HG02981 (cell line): ENCODE measurements around the gene GOLGA6L4.
"Not testable (repeated sequence)": the region's sequence is repeated elsewhere in the genome, so short reads cannot be mapped to it uniquely, and the experiment has no call there.

ENCODE experiments used
- ATAC-seq: cut with Tn5 transposase; IDR thresholded peaks from one replicate; pipeline ENCODE4 v1.9.1; 2021; ENCODE audit warnings: mild to moderate bottlenecking, moderate library complexity; ENCODE audit not compliant: unreplicated experiment

Gene GOLGA6L4, protein sequence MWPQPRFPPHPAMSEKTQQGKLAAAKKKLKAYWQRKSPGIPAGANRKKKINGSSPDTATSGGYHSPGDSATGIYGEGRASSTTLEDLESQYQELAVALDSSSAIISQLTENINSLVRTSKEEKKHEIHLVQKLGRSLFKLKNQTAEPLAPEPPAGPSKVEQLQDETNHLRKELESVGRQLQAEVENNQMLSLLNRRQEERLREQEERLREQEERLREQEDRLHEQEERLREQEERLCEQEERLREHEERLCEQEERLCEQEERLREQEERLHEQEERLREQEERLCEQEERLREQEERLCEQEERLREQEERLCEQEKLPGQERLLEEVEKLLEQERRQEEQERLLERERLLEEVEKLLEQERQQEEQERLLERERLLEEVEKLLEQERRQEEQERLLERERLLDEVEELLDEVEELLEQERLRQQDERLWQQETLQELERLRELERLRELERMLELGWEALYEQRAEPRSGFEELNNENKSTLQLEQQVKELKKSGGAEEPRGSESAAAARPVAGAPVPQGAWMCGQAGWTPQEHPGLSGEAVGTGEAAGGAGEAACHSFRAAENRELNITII

DNA sequence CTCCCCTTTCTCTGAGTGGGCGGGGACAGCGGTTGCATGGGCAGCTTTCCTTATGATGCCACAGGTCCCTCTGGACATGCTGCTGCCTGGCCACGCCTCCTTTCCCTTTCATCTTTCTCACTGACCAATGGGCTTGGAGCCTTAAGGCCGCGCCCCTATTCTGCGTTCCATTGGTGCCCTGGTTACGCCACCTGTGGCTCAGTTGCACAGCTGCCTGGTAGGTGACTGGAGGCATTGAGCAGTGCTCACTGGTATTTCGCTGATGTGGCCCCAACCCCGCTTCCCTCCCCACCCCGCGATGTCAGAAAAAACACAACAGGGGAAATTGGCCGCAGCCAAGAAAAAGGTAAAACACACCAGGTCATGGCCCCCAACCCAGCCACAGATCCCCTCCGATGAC lies at the start of gene GOLGA6L4:
Gene GOLGA6L4 (plus strand): TSS at position 201 of the 400 bp plus-strand sequence. CDS start 62 bp downstream, at position 263.
- ATAC-seq: not testable (repeated sequence)

DNA sequence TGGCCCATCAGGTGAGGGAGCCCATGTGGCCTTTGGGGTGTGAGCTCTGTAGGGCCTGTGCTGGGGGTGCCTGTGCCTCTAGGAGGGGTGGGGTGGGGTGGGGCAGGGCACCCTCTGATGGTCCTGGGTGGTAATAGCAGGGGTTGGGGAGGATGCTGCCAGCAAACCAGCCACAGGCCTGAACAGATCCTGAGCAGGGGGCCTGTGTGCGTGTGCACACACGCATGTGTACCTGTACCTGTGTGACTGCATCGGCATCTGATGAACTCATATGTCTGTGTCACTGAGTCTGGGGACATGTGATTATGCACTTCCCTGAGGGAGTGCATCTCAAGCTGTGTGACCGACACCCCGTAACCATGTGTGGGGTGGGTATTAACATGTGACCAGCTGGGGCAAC lies 42.6 kb upstream of the GOLGA6L4 start:
- not testable (repeated sequence) for ATAC-seq

DNA sequence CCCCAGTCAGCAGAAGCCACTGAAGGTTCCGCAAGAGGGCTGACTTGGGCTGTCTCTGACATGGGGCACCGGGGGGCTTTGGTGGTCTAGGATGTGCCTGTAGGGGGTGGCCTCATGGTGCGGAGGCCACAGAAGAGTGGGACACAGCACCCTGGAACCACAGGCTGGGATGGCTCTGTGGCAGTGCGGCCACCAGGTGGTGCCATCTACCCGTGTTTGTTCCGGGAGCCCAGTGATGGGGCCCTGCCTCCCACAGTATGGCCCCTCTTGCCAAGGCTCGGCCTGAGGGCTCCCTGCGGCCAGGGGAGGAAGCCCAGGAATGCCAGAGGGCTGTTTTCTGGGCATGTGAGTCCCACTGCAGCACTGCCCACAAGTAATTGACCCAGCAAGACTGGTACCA lies 40.0 kb upstream of the GOLGA6L4 start:
- peak; percentile 86 for ATAC-seq

DNA sequence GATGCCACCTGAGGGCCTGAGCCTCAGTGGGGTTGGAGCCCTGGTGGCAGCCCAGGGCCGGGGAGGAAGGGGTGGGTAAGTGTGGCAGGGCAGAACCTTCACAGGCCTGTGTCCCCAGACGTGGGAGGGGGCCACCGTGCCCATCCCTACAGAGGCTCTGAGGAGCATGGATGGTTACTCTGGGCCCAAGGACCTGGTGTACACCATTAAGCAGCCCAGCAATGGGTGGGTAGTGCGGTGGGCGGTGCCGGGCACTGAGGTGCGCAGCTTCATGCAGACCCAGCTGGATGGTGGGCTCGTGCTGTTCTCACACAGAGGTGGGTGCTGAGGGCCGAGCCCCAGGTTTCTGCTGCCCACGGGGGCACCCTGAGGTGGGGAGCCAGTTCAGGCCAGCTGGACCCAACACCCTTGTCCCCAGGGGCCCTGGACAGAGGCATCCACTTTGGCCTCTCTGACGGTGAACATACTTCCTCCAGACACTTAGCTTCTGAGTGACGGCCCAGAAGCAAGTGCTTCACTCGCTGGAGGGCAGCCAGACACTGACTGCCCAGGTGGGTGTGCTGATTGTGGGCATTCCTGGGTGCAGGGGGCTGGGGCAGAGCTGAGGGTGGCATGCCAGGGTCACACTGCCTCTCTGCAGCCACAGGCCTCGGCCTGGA lies 38.9 kb upstream of the GOLGA6L4 start:
- not testable (repeated sequence) for ATAC-seq

DNA sequence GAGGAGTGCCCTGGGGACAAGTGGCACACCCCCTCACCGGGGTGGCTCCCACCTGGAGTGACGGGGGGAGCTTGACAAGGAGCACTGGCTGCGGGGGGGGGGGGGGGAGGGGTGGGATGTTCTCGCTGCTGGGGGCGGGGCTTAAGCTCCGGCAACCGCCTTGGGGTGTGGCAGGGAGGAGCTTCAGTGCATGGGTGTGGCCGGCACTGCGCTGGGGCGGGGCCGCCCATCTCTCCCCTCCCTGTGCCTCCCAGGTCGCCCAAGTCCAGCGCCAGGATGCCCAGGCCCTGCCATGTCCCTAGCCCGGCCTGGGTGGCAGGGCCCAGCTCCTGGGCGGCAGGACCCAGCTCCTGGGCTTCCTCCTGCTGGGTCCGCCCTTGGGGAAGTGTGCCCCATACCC lies 35.7 kb upstream of the GOLGA6L4 start:
- ATAC-seq: not testable (repeated sequence)

DNA sequence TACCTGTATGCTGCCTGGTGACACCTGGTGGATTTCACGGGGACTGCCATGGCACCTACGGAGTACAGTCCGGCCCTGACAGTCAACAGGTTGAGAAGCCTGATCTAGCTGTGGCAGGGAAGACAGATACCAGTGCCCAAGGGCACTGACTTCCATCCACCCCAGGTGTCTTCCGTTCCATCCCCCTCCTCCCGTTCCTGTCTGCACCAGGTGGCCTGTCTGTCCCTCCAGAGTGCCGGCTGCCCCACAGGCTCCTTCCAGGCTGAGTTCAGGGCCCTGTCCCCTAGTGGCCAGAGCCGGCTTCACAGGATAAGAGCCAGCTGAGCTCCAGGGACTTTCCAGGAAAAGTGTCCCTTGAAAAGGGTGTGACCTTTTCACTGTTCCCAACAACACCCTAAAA lies 10.9 kb downstream of the GOLGA6L4 start:
- not testable (repeated sequence) for ATAC-seq
